IPS-20b (cell line): ENCODE measurements around the gene EP300.
"Not testable (repeated sequence)": the region's sequence is repeated elsewhere in the genome, so short reads cannot be mapped to it uniquely, and the experiment has no call there.

Experiments
- H3K27ac ChIP-seq: one replicate; pipeline ENCODE4 v1.5.1; 2013; ENCODE audit warnings: low read length
- H3K27me3 ChIP-seq: 2 replicates; pipeline ENCODE4 v1.6.1; 2013; ENCODE audit warnings: mild to moderate bottlenecking, low read length, inconsistent platforms; ENCODE audit not compliant: insufficient read depth
- H3K36me3 ChIP-seq: 2 replicates; pipeline ENCODE4 v1.6.1; 2013; ENCODE audit warnings: low read depth, mild to moderate bottlenecking, inconsistent platforms, low read length, moderate library complexity; ENCODE audit not compliant: insufficient read depth
- H3K4me1 ChIP-seq: 2 replicates; pipeline ENCODE4 v1.6.1; 2013; ENCODE audit warnings: mild to moderate bottlenecking, control low read depth, inconsistent platforms, low read length, moderate library complexity; ENCODE audit not compliant: insufficient read depth
- H3K4me3 ChIP-seq: 2 replicates; pipeline ENCODE4 v1.5.1; 2013; ENCODE audit warnings: mild to moderate bottlenecking, low read length, inconsistent platforms
- H3K9ac ChIP-seq: 2 replicates; pipeline ENCODE4 v1.6.1; 2013; ENCODE audit warnings: low read depth, mild to moderate bottlenecking, inconsistent platforms, low read length, moderate library complexity
- H3K9me3 ChIP-seq: 2 replicates; pipeline ENCODE4 v1.6.1; 2013; ENCODE audit warnings: mild to moderate bottlenecking, low read depth, low read length, inconsistent platforms; ENCODE audit not compliant: insufficient read depth

EP300 gene

DNA sequence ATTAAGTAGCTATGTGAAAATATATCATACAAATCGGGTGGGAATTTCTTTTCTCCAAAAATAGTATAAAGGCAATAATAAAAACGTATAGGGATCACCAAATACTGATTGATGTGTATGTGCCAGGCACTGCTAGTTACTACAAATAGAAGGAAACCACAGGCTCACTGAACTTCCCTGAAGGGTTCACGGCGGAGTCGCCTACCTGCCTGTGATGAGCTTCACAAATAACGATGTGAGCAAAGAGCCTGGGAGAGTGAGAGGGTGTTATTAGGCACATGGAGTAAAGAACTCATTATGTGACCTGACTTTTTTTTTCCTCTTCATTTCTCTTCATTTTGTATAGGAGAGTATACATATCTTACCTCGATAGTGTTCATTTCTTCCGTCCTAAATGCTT is 76.8 kb downstream of the EP300 start:
- Histone ChIP-seq H3K36me3 (peaks cover 100% of the 10 kb centered on the region), H3K27ac (no peak overlapping the region), H3K9ac (no peak overlapping the region), H3K9me3 (no peaks in the 10 kb centered on the region), H3K4me1 (no peaks in the 10 kb centered on the region), H3K27me3 (no peaks in the 10 kb centered on the region), H3K4me3 (no peak overlapping the region)

DNA sequence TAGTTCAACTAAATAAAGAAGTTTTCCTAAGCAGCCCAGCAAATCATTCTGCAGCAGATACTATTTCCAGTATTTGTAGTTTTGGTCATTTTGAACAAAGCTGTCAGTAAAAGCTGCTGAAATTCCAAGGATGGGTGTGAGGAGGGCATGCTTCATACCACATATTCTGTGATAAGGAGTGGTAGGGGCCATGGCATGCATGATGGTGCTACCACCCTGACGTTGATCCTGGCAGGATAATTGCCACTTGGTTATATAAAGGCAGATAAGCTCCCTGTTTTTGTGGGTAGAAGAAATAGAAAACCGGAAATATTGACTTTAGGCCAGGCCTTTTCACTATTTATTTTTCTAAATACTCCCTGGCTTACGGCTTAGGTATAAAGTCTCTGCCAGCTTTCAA is 79.6 kb downstream of the EP300 start:
- Histone ChIP-seq H3K9ac (no peak overlapping the region), H3K27me3 (no peaks in the 10 kb centered on the region), H3K27ac (no peak overlapping the region), H3K36me3 (peaks cover 100% of the 10 kb centered on the region), H3K9me3 (no peaks in the 10 kb centered on the region), H3K4me1 (no peaks in the 10 kb centered on the region), H3K4me3 (no peak overlapping the region)

DNA sequence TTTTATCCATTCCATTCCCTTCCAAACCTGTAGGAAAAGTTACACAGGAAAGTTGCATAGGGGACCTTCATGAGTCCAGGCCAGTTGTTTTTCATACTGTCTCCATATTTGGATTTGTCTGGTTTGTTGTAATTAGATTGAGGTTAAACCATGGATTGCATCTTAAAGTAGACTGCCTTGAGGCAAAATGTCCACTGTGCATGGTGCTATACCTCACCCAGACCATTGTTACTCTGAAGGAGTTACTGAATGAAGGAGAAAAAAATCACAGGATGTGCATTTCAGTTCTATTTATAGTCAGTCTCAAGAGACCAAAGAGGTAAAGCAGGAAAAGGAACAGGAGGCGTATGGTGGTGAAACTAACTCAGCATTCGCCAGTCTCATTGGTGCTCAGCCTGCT is 83.2 kb downstream of the EP300 start:
- Histone ChIP-seq H3K27me3 (no peaks in the 10 kb centered on the region), H3K4me3 (no peak overlapping the region), H3K9me3 (no peaks in the 10 kb centered on the region), H3K4me1 (no peaks in the 10 kb centered on the region), H3K9ac (no peak overlapping the region), H3K36me3 (peaks cover 97% of the 10 kb centered on the region), H3K27ac (no peak overlapping the region)

DNA sequence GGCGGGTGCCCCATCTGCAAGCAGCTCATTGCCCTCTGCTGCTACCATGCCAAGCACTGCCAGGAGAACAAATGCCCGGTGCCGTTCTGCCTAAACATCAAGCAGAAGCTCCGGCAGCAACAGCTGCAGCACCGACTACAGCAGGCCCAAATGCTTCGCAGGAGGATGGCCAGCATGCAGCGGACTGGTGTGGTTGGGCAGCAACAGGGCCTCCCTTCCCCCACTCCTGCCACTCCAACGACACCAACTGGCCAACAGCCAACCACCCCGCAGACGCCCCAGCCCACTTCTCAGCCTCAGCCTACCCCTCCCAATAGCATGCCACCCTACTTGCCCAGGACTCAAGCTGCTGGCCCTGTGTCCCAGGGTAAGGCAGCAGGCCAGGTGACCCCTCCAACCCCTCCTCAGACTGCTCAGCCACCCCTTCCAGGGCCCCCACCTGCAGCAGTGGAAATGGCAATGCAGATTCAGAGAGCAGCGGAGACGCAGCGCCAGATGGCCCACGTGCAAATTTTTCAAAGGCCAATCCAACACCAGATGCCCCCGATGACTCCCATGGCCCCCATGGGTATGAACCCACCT is 84.7 kb downstream of the EP300 start:
- Histone ChIP-seq H3K27me3 (no peaks in the 10 kb centered on the region), H3K4me1 (no peaks in the 10 kb centered on the region), H3K4me3 (no peak overlapping the region), H3K9ac (no peak overlapping the region), H3K9me3 (no peaks in the 10 kb centered on the region), H3K27ac (no peak overlapping the region), H3K36me3 (peaks cover 86% of the 10 kb centered on the region)

DNA sequence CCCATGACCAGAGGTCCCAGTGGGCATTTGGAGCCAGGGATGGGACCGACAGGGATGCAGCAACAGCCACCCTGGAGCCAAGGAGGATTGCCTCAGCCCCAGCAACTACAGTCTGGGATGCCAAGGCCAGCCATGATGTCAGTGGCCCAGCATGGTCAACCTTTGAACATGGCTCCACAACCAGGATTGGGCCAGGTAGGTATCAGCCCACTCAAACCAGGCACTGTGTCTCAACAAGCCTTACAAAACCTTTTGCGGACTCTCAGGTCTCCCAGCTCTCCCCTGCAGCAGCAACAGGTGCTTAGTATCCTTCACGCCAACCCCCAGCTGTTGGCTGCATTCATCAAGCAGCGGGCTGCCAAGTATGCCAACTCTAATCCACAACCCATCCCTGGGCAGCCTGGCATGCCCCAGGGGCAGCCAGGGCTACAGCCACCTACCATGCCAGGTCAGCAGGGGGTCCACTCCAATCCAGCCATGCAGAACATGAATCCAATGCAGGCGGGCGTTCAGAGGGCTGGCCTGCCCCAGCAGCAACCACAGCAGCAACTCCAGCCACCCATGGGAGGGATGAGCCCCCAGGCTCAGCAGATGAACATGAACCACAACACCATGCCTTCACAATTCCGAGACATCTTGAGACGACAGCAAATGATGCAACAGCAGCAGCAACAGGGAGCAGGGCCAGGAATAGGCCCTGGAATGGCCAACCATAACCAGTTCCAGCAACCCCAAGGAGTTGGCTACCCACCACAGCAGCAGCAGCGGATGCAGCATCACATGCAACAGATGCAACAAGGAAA is 85.4 kb downstream of the EP300 start:
- Histone ChIP-seq H3K4me3 (no peak overlapping the region), H3K9ac (no peak overlapping the region), H3K27ac (no peak overlapping the region), H3K27me3 (no peaks in the 10 kb centered on the region), H3K4me1 (no peaks in the 10 kb centered on the region; the same call in 1 of the 2 replicates), H3K9me3 (no peaks in the 10 kb centered on the region; the same call in 1 of the 2 replicates), H3K36me3 (peaks cover 79% of the 10 kb centered on the region)

DNA sequence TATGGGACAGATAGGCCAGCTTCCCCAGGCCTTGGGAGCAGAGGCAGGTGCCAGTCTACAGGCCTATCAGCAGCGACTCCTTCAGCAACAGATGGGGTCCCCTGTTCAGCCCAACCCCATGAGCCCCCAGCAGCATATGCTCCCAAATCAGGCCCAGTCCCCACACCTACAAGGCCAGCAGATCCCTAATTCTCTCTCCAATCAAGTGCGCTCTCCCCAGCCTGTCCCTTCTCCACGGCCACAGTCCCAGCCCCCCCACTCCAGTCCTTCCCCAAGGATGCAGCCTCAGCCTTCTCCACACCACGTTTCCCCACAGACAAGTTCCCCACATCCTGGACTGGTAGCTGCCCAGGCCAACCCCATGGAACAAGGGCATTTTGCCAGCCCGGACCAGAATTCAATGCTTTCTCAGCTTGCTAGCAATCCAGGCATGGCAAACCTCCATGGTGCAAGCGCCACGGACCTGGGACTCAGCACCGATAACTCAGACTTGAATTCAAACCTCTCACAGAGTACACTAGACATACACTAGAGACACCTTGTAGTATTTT is 86.1 kb downstream of the EP300 start:
- H3K27me3 ChIP-seq = no peaks in the 10 kb centered on the region
- no peaks in the 10 kb centered on the region; the same call in 1 of the 2 replicates for H3K9me3 ChIP-seq
- no peak overlapping the region for H3K27ac ChIP-seq
- no peaks in the 10 kb centered on the region; the same call in 1 of the 2 replicates for H3K4me1 ChIP-seq
- H3K4me3 ChIP-seq = no peak overlapping the region
- H3K9ac ChIP-seq = no peak overlapping the region
- peaks cover 72% of the 10 kb centered on the region for H3K36me3 ChIP-seq

DNA sequence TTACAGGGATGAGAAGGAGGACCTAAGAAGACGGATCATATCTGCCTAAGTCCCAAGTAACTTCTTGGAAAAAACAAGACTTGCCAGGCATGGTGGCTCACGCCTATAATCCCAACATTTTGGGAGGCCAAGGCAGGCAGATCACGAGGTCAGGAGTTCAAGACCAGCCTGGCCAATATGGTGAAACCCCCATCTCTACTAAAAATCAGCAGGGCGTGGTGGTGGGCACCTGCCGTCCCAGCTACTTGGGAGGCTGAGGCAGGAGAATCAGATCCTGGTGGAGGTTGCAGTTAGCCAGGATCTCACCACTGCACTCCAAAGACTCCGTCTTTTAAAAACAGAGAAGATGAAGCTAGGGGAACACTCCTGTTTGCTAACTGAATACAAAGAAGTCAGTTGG is 88.0 kb downstream of the EP300 start:
- H3K36me3 ChIP-seq = peaks cover 53% of the 10 kb centered on the region
- not testable (repeated sequence) for H3K27ac ChIP-seq, H3K4me3 ChIP-seq, H3K9me3 ChIP-seq, H3K27me3 ChIP-seq, H3K4me1 ChIP-seq, H3K9ac ChIP-seq

DNA sequence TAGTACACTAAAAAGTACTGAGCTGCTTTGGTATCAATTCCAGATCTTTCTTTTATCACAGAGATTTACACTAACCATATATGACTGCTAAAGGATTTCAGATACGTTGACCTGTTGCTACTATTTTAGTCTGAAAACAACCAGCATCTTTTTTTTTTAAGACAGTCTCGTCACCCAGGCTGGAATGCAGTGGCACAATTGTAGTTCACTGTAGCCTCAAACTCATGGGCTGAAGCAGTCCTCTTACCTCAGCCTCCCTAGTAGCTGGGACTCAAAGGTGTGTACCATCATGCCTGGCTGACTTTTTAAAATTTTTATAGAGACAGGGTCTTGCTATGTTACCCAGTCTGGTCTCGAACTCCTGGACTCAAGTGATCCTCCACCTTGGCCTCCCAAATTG is 88.5 kb downstream of the EP300 start:
- Histone ChIP-seq H3K36me3 (peaks cover 48% of the 10 kb centered on the region), H3K27ac (no peak overlapping the region)

DNA sequence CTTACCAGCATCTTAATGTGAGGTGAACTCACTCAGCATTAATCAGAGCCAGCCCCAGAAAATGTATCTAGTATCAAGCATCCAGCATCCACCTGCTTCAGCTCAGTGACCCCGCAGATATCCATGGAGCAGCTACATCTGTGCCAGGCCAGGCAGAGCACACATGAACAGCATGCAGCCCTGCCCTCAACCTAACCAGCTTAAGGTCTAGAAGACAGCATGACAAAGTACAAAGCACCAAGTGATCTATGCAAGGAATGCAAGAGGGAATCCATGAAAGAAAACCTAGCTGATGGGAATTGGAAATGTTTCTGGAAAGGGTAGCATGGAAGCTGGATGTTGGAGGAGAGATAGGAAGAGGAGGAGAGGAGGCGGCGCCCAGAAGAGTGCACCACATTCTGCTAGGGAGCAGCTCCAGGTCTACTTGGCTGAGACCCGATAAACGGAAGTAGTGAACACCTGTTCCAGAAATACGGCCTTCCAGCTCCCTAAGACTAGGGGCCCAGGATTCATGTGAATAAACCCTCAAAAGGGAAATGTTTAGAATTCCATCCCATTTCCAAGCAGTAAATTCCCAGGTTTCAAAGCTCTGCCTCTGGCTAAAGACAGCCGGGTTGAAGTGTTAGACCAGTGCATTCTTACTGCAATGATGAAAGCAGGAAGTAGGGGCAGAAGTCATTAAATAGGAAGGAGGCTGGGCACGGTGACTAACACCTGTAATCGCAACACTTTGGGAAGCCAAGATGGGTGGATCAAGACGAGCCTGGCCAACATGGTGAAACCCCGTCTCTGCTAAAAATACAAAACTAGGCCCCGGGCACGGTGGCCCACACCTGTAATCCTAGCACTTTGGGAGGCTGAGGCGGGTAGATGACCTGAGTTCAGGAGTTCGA is 89.2 kb downstream of the EP300 start:
- no peaks in the 10 kb centered on the region for H3K27me3 ChIP-seq
- no peak overlapping the region for H3K27ac ChIP-seq
- H3K4me3 ChIP-seq = no peak overlapping the region
- H3K4me1 ChIP-seq = peaks cover 3% of the 10 kb centered on the region; the same call in 1 of the 2 replicates
- H3K9ac ChIP-seq = no peak overlapping the region
- H3K9me3 ChIP-seq = no peaks in the 10 kb centered on the region; the same call in 1 of the 2 replicates
- H3K36me3 ChIP-seq = peaks cover 41% of the 10 kb centered on the region

More for the DNA sequence above, 88.5 kb downstream of the EP300 start:
- peaks cover 3% of the 10 kb centered on the region; the same call in 1 of the 2 replicates for H3K4me1 ChIP-seq
- no peak overlapping the region for H3K9ac ChIP-seq
- H3K27me3 ChIP-seq = no peaks in the 10 kb centered on the region
- no peak overlapping the region for H3K4me3 ChIP-seq
- no peaks in the 10 kb centered on the region; the same call in 1 of the 2 replicates for H3K9me3 ChIP-seq

DNA sequence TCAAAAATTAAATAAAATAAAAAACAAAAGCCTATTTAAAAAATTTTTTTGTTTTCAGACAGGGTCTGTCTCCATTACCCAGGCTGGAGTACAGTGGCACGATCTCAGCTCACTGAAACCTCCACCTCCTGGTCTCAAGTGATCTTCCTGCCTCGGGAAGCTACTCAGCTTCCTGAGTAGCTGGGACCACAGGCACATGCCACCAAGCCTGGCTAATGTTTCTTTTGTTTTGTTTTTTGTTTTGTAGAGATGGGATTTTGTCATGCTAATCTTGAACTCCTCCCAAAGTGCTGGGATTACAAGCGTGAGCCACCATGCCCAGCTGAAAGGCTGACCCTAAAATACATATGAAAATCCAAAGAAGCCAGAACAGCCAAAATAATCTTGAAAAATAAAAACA is 92.3 kb downstream of the EP300 start:
- Histone ChIP-seq H3K9me3 (no peaks in the 10 kb centered on the region; the same call in 1 of the 2 replicates), H3K9ac (no peak overlapping the region), H3K36me3 (peaks cover 13% of the 10 kb centered on the region; the same call in 1 of the 2 replicates), H3K4me1 (peaks cover 3% of the 10 kb centered on the region; the same call in 1 of the 2 replicates), H3K27ac (no peak overlapping the region), H3K27me3 (no peaks in the 10 kb centered on the region), H3K4me3 (peak overlapping the region; percentile 9; the same call in 1 of the 2 replicates)

DNA sequence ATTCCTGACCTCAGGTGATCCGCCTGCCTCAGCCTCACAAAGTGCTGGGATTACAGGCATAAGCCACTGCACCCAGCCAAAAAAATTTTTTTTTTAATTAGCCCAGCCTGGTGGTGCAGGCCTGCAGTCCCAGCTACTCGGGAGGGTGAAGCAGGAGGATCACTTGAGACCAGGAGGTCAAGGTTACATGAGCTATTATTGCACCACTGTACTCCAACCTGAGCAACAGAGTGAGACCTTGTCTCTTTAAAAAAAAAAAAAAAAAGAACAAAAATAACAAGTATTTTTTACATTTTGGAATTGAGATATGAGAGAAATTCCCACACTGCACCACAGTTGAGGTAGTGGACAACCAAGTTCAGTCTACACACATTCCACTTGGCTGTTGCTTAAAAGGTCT is 99.1 kb downstream of the EP300 start:
- Histone ChIP-seq H3K9me3 (no peaks in the 10 kb centered on the region), H3K27me3 (peaks cover 6% of the 10 kb centered on the region)

More for the DNA sequence above, 99.1 kb downstream of the EP300 start:
- no peaks in the 10 kb centered on the region for H3K36me3 ChIP-seq
- no peaks in the 10 kb centered on the region for H3K4me1 ChIP-seq
- no peak overlapping the region for H3K9ac ChIP-seq
- no peak overlapping the region for H3K27ac ChIP-seq
- H3K4me3 ChIP-seq = no peak overlapping the region
